Activated T-cell treated with anti-CD3 and anti-CD28 coated beads, Interleukin-2, amount 50 U/mL, for 24 hours (primary cell): Measurements from ENCODE around the gene SETD5.
A peak's percentile ranks its signal among the peaks of the same experiment; 100 is the strongest.

ENCODE experiments used
- DNase-seq: peaks from one replicate; pipeline ENCODE4 v3.0.0-alpha.2; 2020
- H3K27ac Mint-ChIP-seq: 2 replicates; pipeline ENCODE4 v1.8.0; 2020; ENCODE audit warnings: mild to moderate bottlenecking, mixed read lengths
- H3K27me3 Mint-ChIP-seq: 2 replicates; pipeline ENCODE4 v1.8.0; 2020; ENCODE audit warnings: mixed read lengths
- H3K36me3 Mint-ChIP-seq: 2 replicates; pipeline ENCODE4 v1.8.0; 2020; ENCODE audit warnings: low read depth, mixed read lengths
- H3K4me1 Mint-ChIP-seq: 2 replicates; pipeline ENCODE4 v1.8.0; 2020; ENCODE audit warnings: low read depth, mixed read lengths
- H3K4me3 Mint-ChIP-seq: 2 replicates; pipeline ENCODE4 v1.8.0; 2020; ENCODE audit warnings: mild to moderate bottlenecking, moderate library complexity, mixed read lengths
- H3K9me3 Mint-ChIP-seq: 2 replicates; pipeline ENCODE4 v1.8.0; 2020; ENCODE audit warnings: mixed read lengths

The SETD5 gene

DNA sequence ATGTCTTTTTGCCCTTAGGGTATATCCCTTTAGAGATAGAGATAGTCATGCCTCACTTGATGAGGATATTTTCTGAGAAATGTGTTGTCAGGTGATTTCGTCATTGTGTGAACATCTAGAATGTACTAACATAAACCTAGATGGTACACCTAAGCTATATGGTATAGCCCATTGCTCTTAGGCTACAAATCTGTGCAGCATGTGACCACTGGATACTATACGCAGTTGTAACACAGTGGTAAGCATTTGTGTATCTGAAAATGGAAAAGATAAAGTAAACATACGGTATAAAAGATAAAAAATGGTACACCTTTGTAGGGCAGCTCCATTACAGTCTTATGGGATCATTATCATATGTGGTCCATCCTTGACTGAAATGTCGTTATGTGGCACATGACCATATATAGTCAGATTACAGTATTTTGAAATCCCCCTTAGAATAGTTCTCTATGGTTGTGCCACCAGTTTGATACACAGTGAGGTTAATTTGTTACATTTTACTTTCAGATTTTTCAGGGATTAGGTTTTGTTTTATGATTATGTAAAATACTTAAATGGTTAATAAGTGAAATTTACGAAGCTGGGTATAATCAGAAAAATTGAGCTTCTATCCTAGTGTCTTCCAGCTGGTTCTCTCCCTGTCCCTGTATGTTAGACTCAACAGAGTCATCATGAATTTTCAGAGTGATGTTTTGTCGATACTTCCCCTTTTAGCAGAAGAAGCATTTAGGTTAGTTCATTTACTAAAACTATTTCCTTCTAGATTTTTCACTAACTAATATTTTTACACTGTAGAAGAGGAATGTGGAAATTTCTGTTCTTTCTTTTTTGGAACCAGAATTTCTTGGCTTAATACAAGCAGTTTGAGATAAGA, 12.8 kb downstream of the SETD5 start:
- no peak overlapping the region for H3K4me3 Mint-ChIP-seq
- peak overlapping the region; percentile 29 for H3K27ac Mint-ChIP-seq
- peaks cover 54% of the 10 kb centered on the region for H3K36me3 Mint-ChIP-seq
- no peaks in the 10 kb centered on the region for H3K27me3 Mint-ChIP-seq
- no peak for DNase-seq
- no peaks in the 10 kb centered on the region for H3K9me3 Mint-ChIP-seq
- H3K4me1 Mint-ChIP-seq: peaks cover 74% of the 10 kb centered on the region

DNA sequence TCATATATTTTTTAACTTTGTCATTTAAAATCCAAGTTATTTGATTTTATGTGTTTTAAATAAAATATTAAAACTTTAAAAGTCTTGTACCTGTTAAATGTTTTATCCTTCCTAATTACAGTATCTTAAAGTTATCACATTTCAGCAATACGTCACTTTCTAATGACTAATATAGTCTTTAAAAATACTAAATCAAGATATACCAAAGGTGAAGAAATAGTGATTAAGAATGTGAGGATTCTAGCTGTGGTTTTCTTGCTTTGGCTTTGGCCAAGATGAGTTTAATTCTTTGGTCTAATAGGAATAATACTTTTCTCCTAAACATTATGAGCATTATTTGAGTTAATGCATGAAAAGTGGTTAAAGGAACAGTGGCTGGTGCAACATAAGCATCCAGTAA, 13.9 kb downstream of the SETD5 start:
- Mint-ChIP-seq H3K27me3 (no peaks in the 10 kb centered on the region), H3K9me3 (no peaks in the 10 kb centered on the region), H3K4me3 (no peak overlapping the region), H3K27ac (peak overlapping the region; percentile 40), H3K4me1 (peaks cover 73% of the 10 kb centered on the region), H3K36me3 (peaks cover 55% of the 10 kb centered on the region)
- no peak for DNase-seq

DNA sequence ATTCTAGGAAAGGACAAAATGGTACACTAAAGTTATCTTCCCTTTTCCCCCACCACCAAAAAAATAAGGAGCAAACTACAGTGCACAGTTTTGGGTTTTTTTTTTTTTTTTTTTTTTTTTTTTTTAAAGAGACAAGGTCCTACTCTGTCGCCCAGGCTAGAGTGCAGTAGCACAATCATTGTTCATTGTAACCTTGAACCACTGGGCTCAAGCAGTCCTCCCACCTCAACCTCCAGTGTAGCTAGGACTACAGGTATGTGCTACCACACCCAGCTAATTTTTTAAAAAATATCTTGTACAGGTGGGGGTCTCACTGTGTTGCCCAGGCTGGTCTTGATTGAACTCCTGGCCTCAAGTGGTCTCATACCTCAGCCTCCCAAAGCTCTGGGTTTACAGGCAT, 14.9 kb downstream of the SETD5 start:
- H3K4me1 Mint-ChIP-seq: peaks cover 67% of the 10 kb centered on the region
- no peaks in the 10 kb centered on the region for H3K9me3 Mint-ChIP-seq
- H3K27me3 Mint-ChIP-seq: no peaks in the 10 kb centered on the region
- DNase-seq: no peak
- peak overlapping the region; percentile 63 for H3K27ac Mint-ChIP-seq
- H3K4me3 Mint-ChIP-seq: no peak overlapping the region
- peaks cover 54% of the 10 kb centered on the region for H3K36me3 Mint-ChIP-seq

DNA sequence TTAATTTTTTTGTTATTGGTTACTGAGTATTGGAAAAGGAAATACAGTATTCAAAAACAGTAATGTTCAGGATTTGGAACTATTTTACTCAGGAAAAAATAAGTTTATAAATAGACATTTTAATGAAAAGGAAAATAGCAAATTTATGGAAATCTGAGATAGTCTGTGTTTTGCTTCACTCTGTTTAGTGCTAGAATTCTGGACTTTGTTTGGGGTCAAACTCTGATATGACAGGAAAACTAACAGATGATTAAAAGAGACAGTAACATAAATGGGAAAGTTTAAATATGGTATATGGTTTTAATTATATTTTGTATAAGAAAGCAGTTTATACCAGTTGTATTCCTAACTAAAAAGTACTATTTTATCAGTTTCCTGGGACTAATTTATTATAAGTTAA, 17.4 kb downstream of the SETD5 start:
- Mint-ChIP-seq H3K27me3 (no peaks in the 10 kb centered on the region), H3K4me3 (no peak overlapping the region), H3K4me1 (peaks cover 62% of the 10 kb centered on the region), H3K9me3 (no peaks in the 10 kb centered on the region), H3K36me3 (peaks cover 48% of the 10 kb centered on the region), H3K27ac (no peak overlapping the region)
- no peak for DNase-seq

DNA sequence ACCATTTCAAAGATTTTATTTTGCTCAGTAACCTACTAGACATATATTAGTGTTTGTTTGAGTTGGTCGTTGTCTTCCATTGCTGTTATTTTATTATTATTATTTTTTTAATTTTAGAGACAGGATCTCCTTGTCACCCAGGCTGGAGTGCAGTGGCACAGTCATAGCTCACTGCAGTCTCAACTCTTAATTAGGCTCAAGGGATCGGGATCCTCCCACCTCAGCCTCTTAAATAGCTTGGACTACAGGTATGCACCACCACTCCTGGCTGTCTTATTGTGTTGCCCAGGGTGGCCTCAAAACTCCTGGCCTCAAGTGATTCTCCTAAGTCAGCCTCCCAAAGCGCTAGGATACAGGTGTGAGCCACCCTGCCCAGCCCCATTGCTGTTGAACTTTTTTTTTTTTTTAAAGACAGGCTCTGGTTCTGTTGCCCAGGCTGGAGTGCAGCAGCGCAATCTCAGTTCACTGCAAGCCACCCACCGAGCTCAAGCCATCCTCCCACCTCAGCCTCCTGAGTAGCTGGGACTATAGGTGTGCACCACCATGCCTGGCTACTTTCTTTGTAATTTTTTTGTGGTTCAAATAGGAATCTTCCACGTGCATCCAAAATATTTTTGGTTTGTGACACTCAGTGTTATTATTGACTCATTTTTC, 18.2 kb downstream of the SETD5 start:
- Mint-ChIP-seq H3K27me3 (no peaks in the 10 kb centered on the region), H3K4me3 (no peak overlapping the region), H3K27ac (peak overlapping the region; percentile 63), H3K9me3 (no peaks in the 10 kb centered on the region), H3K36me3 (peaks cover 41% of the 10 kb centered on the region), H3K4me1 (peaks cover 62% of the 10 kb centered on the region)
- DNase-seq: no peak

DNA sequence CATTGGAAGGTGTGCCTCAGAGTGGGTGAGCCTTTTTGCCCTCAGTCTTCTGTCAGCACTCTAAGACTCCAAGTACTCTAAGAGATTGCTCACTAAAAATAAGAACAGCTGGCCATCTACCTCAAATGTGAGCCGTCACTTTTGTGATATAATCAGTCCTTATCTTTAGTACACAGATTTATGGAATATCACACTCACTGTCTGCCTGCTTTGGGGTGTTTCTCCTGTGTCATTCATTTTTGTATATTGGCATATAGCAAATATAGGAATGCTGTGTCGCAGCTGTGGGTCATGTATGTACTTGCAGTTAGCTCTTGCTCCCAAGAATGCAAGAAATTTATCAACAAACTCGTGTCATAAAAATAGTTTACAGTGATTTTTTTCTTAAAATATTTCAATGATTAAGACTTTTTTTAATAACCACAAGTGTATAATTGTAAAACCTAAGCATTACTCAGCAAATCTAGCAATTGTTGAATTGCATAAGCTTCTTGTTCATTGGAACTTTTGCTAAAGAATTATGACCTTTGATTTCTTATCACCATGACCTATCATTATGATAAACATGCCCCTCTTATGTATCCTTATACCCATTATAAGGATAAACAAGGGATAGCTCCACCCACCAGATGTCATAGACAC, 18.8 kb downstream of the SETD5 start:
- Mint-ChIP-seq H3K27me3 (no peaks in the 10 kb centered on the region), H3K4me3 (no peak overlapping the region), H3K9me3 (no peaks in the 10 kb centered on the region), H3K27ac (peak overlapping the region; percentile 63), H3K36me3 (peaks cover 45% of the 10 kb centered on the region), H3K4me1 (peaks cover 65% of the 10 kb centered on the region)
- no peak for DNase-seq

DNA sequence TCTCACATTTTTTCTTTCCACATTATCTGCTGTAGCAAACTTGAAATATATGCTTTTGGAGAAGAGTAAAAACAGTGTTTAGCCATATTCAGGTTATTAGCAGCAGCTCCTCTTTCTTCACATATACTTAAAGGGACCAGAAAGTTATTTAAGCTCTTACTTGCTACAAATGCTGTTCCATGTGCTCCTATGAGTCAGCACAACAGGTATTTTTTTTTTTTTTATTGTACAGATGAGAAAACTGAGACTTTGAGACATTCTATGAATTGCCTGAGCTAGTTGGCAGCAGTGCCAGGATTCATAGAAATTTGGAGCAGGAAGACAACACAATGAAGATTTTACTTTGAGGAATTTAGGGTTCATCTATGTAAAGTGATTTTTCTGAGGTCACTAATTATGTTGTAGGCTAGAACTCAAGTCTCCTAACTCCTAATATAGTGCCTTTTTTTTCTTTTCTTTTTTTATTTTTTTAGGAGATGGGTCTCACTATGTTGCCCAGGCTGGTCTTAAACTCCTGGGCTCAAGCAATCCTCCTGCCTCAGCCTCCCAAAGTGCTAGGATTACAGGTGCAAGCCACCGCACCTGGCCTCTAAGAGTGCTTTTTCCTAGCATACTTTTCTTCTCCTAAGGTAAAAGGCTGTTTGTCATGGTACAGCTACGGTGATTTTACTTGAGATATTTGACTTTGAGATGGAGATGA, 23.6 kb downstream of the SETD5 start:
- Mint-ChIP-seq H3K4me3 (no peak overlapping the region), H3K27me3 (no peaks in the 10 kb centered on the region), H3K4me1 (peaks cover 59% of the 10 kb centered on the region), H3K9me3 (no peaks in the 10 kb centered on the region), H3K27ac (peak overlapping the region; percentile 80), H3K36me3 (peaks cover 55% of the 10 kb centered on the region)
- no peak for DNase-seq

DNA sequence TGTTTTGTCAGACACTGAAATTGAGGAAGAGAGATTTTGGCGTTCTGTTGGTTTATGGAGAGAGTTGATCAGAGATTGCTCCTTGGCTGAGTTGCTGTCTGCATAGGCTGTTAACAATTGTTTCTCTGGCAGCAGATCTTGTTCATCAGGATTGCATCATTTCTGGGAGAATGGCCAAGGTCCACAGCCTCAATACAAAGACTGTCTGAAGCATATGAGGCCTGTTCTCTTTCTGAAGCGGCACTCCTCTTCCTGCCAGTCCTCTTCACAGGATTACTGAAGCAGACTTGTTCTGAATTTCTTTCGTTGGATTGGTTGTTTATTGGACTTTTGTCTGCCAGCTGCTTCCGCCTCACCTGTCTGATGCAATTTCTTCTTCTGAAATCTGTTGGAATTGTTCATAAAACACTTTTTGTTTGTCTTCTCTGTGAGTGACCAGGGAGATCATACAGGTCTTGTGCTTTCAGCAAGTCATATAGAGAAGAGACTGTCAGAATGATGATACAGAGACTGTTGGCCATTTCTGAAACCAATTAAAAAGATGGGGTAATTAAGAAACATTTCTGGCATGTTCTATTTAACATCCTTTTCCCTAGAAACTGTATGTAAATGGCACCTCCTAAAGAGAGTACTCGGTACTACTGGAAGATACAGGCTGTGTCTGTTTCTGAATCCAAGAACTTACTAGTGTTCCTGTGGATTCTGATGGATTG, 25.5 kb downstream of the SETD5 start:
- Mint-ChIP-seq H3K9me3 (no peaks in the 10 kb centered on the region), H3K27me3 (no peaks in the 10 kb centered on the region), H3K27ac (peak overlapping the region; percentile 92), H3K36me3 (peaks cover 57% of the 10 kb centered on the region), H3K4me3 (no peak overlapping the region), H3K4me1 (peaks cover 53% of the 10 kb centered on the region)
- no peak for DNase-seq

DNA sequence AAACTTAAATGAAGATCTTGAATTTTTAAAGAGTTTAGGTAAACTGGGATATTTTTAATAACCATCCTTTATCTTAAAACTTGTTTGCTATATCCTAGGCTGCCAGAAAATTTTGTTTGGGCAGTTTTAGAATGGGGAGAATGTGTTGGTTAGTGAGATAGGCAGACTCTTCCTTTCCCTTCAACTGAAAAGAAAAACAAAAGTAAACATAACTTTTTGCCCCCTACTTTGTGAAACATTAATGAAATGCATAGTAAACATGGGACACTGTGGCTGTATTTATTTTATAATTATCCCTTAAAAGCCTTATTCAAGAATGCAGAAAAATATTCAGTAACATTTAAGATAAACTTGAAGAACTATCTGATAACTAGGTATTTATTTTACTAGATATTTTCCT, 31.0 kb downstream of the SETD5 start:
- Mint-ChIP-seq H3K27me3 (no peaks in the 10 kb centered on the region), H3K4me3 (no peak overlapping the region), H3K27ac (peak overlapping the region; percentile 16), H3K4me1 (peaks cover 12% of the 10 kb centered on the region), H3K36me3 (peaks cover 92% of the 10 kb centered on the region), H3K9me3 (no peaks in the 10 kb centered on the region)
- no peak for DNase-seq

DNA sequence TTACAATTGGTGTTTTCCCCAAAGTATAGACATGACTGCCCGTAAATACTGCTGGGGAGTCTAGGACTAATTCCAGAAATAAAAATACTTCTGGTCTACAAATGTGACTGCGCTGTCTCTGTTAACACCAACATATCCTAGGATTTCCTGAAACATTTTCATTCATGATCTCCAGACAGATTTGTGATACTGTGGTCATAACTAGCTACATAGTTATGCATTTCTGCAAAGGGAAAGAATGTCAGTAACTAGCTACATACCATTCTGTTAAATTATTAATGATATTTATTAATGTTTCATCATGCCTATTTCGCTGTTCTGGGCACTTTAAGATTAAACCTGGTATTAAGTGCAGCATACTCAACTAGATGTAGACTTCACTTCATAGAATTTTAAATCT, 33.3 kb downstream of the SETD5 start:
- no peak overlapping the region for H3K27ac Mint-ChIP-seq
- H3K9me3 Mint-ChIP-seq: no peaks in the 10 kb centered on the region
- H3K36me3 Mint-ChIP-seq: peaks cover 95% of the 10 kb centered on the region

DNA sequence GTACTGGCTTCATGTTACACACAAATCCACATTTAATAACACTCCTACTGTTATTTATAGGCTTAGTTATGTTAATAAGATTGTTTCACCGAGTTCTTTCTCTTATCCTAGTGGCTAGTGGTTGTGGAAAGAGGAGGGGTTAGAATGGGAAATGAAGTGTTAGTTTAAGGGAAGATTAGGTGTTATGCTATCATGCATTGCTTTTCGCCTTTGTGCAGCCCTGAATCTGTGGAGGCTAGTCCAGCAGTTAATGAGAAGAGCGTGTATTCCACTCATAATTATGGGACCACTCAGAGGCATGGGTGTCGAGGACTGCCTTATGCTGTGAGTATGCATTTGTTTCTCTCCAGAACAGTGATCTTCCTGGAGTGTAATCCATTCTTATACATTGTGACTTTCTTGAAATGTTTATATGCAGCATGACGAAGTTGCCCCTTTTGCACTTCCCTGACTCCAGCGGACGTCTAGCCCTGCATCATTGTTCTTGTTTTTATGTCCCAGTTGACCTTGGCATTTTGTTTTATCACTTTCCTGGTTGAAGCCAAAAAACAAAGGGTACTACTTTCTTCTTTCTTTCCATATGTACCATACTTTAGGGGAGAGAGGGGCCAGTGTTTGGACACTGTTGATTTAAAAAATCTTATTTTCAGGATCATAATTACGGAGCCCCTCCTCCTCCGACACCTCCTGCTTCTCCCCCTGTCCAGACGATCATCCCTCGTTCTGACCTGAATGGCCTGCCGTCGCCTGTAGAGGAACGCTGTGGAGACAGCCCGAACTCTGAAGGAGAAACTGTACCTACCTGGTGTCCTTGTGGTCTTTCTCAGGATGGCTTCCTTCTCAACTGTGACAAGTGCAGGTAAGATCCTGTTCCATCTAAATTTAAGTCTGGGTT, 36.5 kb downstream of the SETD5 start:
- Mint-ChIP-seq H3K4me3 (no peak overlapping the region), H3K4me1 (peaks cover 8% of the 10 kb centered on the region), H3K36me3 (peaks cover 99% of the 10 kb centered on the region), H3K27ac (peak overlapping the region; percentile 48), H3K27me3 (no peaks in the 10 kb centered on the region), H3K9me3 (no peaks in the 10 kb centered on the region)
- no peak for DNase-seq

More for the DNA sequence above, 33.3 kb downstream of the SETD5 start:
- H3K4me1 Mint-ChIP-seq: peaks cover 2% of the 10 kb centered on the region
- no peaks in the 10 kb centered on the region for H3K27me3 Mint-ChIP-seq
- no peak for DNase-seq
- no peak overlapping the region for H3K4me3 Mint-ChIP-seq

DNA sequence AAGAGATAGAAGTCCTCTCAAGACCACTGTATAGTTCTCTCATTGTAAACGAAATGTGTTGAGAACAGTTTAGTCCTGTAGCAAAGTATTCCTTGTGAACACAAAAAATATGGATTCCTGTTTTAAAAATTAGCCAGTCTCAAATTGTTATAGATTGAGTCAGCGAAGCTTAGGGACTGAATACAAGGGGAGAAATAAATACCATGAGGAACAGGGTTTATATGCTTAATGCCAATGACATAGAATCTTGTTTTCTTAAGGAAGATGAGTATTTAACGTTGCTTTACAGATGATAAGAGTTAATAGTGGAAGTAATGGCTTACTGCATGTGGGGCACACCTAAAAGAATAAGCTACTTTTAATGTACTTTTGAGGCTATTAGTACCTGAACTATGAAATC, 37.9 kb downstream of the SETD5 start:
- Mint-ChIP-seq H3K9me3 (no peaks in the 10 kb centered on the region), H3K27ac (no peak overlapping the region), H3K36me3 (peaks cover 99% of the 10 kb centered on the region), H3K27me3 (no peaks in the 10 kb centered on the region), H3K4me1 (peaks cover 8% of the 10 kb centered on the region), H3K4me3 (no peak overlapping the region)
- DNase-seq: no peak

DNA sequence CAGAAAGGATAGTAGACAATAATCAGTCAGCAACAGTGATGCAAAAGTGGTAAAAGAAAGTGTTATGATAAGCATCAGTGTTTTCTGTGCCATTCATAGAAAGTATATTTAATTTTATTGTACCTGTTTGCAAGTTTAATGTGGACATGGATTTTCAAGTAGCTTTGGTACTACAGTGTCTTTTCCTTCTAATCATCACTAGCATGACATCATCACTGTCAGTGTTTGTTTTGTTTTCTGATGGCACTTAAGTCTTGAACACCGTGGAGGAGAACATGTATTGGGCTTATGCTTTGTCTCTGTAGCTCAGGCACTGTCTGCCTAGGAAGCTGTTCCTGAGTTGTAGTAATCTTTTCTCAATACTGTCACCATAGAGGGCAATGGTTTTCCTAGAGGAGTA, 41.9 kb downstream of the SETD5 start:
- Mint-ChIP-seq H3K36me3 (peaks cover 100% of the 10 kb centered on the region), H3K4me1 (peaks cover 16% of the 10 kb centered on the region), H3K27ac (peak overlapping the region; percentile 15), H3K4me3 (no peak overlapping the region), H3K9me3 (no peaks in the 10 kb centered on the region), H3K27me3 (no peaks in the 10 kb centered on the region)
- DNase-seq: no peak
